GM18507 (cell line): ENCODE measurements around the gene PTTG1IP2.

Experiments
- DNase-seq: peaks from one replicate; pipeline ENCODE4 v3.0.0; 2011; ENCODE audit warnings: low read depth; ENCODE audit not compliant: insufficient read length; ENCODE audit errors: extremely low spot score
- FAIRE-seq: peaks from 2 replicates; lab custom pipeline; 2011; peaks lifted over from hg19 to GRCh38; lab: Jason Lieb, UNC

Gene PTTG1IP2

GRCh38 chr7:90474284-90475210, 5.1 kb downstream of the PTTG1IP2 start:
- DNase-seq (no peak), FAIRE-seq (no peak)

- no peak for DNase-seq
- no peak for FAIRE-seq
Observed at GRCh38 chr7:90483251-90483650, 13.8 kb downstream of the PTTG1IP2 start.

- FAIRE-seq (no peak), DNase-seq (no peak)
Observed at GRCh38 chr7:90484706-90485105, 15.3 kb downstream of the PTTG1IP2 start.

DNA sequence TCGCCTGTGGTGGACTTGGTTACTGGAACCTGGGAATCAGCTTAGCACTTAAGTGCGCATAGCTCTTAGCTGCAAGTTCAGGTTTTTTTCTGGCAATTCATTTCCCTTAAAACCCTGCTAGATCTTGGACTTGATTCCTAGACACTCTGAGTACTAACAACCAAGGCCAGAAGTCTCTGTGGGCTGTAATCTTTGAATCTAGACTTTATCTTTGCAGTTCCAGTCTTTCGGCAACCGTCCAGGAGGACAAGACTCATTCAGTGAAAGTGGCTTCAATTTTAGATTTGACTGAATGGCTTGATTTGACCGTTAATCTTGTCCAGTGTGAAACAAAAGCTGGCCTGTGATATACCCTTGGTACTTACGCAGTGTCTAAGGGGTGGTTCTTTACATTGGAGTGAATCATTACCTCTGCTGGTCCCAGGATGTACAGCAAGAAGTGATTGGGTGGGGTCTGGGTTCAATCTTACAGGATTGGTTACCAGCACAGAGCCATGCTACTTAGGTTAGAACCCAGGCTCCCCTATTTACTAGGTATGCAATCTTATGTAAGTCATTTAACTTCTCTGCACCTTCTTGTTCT, 16.4 kb downstream of the PTTG1IP2 start:
- no peak for DNase-seq
- no peak for FAIRE-seq

GRCh38 chr7:90487808-90488207, 18.4 kb downstream of the PTTG1IP2 start:
- no peak for FAIRE-seq
- DNase-seq, result no peak

DNA sequence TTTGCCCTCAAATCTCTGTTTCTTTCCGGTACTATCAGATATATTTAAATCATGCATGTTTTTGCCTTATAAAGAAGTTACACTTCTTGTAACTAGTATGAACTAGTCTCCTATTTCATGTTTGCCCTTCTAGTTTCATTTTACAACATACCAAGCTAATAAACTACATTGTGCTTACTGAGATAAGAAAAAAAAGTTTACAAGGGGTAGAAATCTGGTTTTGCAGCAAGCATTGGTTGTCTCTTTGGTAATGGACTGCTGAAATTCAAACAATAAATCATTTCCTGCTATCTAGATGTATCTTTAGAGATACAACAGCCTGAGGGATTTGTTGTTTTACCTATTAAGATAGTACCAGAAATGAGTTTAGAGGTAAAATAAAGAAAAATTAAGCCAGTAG, 18.8 kb downstream of the PTTG1IP2 start:
- DNase-seq (no peak), FAIRE-seq (no peak)

GRCh38 chr7:90492250-90492649, 22.8 kb downstream of the PTTG1IP2 start:
- DNase-seq (no peak), FAIRE-seq (no peak)

DNA sequence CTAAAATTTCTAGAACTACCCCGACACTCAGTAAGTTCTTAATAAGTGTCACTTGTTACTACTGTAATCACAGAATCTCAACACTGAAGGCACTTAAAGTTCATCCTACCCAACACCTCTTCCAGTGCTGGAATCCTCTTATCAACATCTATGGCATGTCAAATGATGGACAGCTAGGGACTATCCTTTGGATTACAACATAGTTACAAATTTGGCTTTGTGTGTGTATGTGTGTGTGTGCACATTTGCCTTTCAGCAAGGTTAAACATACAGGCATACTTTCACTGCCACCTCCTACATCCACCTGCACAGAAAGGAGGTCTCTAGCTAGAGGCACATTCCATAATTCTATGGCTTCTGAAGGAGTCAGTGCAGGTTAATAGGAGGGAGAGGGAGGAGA, 25.8 kb downstream of the PTTG1IP2 start:
- DNase-seq, result no peak
- no peak for FAIRE-seq

DNA sequence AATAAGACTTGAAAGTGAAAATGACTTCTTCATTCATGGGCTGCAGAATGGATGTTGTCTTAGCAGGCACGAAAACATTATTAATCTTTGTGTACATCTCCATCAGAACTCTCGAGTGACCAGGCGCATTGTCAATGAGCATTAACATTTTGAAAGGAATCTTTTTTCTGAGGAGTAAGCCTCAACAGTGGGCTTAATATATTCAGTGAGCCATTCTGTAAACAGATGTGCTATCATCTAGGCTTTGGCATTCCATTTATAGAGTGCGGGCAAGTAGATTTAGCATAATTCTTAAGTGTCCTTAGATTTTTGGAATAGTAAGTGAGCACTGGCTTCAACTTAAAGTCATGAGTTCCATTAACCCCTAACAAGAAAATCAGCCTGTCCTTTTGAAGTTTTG, 33.1 kb downstream of the PTTG1IP2 start:
- FAIRE-seq (no peak), DNase-seq (no peak)

DNA sequence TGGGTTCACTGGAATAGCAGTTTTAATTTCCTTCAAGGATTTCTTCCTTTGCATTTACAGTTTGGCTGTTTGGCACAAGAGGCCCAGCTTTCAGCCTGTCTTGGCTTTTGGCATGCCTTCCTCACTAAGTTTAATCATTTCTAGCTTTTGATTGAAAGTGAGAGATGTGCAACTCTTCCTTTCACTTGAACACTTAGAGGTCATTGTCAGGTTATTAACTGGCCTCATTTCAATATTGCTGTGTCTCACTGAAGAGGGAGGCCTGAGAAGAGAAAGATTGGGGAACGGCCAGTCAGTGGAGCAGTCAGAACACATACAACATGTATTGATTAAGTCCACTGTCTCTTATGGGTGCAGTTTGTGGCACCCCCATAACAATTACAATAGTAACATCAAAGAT, 33.9 kb downstream of the PTTG1IP2 start:
- DNase-seq (no peak), FAIRE-seq (peak; percentile 69)

GRCh38 chr7:90507692-90508091, 38.3 kb downstream of the PTTG1IP2 start:
- FAIRE-seq (no peak), DNase-seq (no peak)

- FAIRE-seq (no peak), DNase-seq (no peak)
Observed at GRCh38 chr7:90511776-90512175, 42.3 kb downstream of the PTTG1IP2 start.

GRCh38 chr7:90512821-90513254, 43.4 kb downstream of the PTTG1IP2 start:
- no peak for FAIRE-seq
- no peak for DNase-seq

DNA sequence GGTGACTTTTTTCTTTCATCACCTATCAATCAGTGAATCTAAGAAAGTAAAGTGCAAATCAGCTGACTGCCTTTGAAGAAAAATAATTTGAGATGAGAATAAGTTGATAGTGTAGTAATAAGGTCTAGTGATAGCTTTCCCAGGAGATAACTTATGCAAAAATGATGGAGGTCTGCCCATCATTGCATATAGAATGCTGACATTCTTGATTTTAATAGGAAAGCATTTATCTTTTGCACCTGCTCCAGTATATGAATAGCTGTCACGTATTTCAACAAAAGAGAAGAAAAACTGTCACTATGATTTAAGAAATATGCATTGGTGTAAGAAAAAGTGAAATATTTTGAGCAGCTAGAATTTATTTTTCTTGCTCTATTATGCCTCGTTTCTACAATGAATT, 46.8 kb downstream of the PTTG1IP2 start:
- no peak for FAIRE-seq
- no peak for DNase-seq

- FAIRE-seq (no peak), DNase-seq (no peak)
Observed at GRCh38 chr7:90518630-90519029, 49.2 kb downstream of the PTTG1IP2 start.

DNA sequence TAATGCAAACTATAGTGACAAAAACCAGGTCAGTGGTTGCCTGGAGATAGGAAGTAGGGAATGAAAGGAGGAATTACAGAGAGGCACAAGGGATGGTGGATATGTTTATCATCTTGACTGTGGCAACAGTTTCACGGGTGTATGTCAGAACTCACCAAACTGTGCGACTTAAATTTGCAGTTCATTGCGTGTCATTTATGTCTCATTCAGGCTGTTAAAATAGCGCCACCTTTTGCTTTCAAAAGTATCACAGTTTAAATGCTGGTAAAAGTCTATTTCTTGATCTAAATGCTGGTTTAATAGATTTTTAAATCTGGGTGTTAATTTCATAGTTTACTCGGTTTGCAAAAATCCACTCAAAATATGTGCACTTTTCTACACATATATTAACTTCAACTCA, 51.0 kb downstream of the PTTG1IP2 start:
- FAIRE-seq (no peak), DNase-seq (no peak)

- FAIRE-seq (no peak), DNase-seq (no peak)
Observed at GRCh38 chr7:90530263-90530662, 60.8 kb downstream of the PTTG1IP2 start.

DNA sequence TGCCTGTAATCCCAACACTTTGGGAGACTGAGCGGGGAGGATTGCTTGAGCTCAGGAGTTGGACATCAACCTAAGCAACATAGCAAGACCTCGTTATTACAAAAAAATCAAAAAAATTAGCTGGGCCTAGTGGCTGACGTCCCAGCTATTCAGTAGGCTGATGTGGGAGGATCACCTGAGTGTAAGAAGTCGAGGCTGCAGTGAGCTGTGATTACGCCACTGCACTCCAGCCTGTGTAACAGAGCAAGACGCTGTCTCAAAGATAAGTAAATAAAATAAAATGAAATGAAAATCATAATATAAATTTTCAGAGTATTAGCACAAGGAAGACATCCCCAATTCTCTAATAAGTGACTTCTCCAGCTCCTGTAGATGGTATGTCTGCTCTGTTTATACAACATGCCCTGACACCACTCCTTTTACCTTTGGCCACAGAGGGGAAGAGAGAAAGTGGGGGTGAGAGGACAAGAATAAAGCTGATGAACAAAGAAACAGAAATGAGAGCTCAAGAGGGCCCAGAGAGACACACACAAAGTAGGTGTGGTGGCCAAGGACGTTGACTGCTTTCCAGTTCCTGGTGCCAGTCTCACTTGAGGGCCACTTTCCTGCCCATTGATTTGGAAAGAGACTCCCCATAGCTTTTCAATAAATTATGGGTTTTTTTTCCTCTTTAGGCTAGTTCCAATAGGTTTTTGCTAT, 62.9 kb downstream of the PTTG1IP2 start:
- no peak for DNase-seq
- FAIRE-seq, result peak; percentile 52

DNA sequence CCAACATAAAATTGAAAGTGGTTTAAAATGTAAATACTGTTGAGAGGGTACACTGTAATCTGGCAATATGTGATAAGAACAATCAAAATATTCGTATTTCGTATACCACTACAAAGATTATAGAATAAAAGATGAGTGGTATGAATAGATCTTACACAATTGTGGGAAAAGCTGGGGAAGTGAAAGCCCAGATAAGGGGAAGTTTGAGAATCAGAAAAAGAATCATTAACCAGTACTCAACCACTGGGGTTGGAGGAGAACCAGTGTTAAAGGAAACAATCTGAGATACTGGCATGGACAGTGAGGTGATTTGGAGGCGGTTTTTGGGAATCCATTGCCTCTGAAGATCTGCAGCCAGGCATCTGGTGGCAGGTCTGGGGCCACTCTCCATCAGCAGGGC, 67.0 kb downstream of the PTTG1IP2 start:
- FAIRE-seq, result peak; percentile 63

DNA sequence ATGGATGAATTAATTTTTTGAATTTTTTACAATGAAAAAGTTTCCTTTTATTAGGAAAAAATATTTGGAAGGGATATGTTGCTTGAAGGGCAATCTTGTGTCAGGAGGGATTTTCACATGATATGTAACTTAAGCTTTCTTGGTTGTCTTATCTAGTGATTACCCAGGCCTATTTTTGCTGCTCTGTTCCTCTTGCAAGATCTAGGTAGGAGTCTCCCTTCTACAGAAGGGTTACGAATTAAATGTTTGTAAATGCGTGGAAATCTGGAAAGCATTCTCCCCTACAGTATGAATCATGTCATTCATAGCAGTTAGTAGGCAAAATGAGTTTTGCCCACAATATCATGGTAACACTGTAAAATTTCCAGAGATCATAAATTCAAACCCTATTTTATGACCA, 69.0 kb downstream of the PTTG1IP2 start:
- DNase-seq (no peak), FAIRE-seq (no peak)

More for the DNA sequence above, 67.0 kb downstream of the PTTG1IP2 start:
- no peak for DNase-seq
